Activated effector memory CD4-positive, alpha-beta T cell treated with anti-CD3 and anti-CD28 coated beads, Interleukin-2, amount 50 U/mL, for 16 hours (primary cell): ENCODE measurements around the gene PAX4.

ENCODE experiments used
- DNase-seq: peaks from one replicate; pipeline ENCODE4 v3.0.0-alpha.2; 2020

PAX4 gene

DNA sequence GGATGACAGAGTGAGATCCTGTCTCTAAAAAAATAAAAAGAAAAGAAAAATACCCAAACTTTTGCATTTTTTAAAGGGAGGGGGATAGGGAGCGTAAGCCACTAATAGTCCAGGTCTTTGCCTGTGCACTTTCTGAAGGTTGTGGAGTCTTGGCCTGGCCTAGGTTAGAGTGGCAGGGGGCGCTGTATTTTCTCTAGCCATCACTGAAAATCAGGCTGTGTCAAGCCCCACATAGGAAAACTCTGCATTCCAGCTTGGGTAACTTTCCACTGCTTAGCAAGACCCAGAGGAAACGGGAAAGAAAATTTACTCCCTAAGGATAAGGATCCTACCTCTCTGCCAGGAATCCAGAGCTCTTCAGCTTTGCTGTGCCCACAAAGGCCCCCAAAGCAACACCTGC lies 10.5 kb upstream of the PAX4 start:
- no peak for DNase-seq

DNA sequence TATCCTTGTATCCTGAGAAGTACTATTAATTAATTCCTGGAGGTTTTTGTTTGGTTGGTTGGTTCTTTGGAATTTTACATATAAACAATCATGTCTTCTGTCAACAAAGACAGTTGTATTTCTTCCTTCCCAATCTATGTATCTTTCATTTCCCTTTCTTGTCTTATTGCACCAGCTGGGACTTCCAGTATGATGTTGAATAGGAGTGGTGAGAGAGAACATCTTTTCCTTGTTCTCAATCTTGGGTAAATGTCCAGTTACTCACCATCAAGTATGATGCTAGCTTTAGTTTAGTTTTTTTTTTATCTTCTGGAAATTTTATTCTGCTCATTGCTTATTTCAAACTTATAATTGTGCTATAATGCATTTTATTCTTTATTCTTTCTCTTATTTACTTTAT lies 7.4 kb upstream of the PAX4 start:
- DNase-seq, result no peak

DNA sequence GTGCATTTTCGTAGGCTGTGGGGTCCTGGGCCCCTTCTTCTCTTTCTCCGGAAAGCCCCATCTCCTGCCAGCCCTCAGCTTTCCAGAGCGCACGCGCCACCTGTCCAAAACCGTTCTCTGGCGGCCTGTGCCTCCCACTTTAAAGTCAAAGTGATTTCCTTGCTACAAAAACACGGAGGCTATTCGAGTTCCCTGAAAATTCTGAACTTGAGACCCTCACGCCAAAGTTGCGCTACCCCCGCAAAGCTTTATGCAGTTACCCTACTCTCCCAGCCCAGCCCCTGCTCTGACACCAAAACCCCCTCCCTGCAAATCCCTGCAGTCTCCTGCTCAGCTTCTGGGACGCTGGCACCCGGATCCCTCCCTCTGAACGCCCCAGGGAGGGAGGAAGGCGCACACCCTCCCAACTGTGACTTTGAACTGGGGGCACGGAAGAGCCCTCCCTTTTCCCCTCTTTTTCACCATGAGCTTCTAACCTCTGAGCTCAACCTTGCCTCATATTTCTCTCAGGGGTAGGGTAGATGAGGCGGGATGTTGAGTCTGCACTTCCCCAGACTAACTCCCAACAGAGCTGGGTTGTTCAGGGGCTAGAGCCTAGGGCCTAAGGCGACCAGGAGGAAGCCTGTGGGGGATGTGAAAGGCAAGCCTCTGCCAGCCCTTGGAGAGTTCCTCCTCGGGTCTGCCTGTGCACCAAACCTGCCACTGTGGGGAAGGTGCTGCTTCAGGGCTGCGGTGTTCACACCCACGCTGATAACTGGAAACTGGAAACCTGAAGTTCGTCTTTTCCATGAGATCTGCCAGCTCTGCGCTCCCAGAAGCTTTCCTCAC lies 2.7 kb upstream of the PAX4 start:
- no peak for DNase-seq

DNA sequence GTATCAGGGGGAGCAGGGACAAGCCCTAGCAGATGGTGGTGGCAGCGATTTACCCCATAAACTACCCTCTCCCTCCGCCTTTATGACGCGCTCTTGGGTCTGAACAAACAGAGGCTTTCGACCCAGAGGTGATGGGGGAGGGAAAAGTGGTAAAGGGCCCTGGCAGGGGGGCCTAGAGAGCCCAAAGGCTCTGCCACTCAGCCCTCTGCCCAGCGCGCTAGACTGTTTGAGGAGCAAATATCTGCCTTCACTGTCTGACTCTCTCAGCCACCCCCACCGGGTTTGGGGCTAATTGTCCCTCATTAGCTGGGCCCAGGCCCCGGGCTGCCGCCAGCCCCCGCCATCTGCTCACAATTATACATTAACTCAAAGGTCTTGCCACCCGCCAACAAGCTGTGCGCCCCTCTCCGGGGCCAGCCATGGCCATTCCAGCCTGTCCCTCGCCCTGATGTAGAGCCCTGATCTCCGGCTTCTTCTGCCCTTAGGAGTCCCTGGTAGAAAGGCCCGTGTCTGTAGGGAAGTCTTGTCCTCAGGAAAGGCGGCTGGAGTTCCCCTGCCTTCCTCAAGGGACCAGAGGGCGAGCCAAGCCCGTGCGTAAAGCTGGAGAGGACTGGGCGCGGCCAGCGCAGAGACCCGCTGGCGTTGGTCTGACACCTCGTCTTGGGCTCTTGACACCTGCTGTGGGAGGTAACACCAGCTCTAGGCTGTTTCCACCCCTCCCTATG lies 1.9 kb upstream of the PAX4 start:
- DNase-seq, result no peak

DNA sequence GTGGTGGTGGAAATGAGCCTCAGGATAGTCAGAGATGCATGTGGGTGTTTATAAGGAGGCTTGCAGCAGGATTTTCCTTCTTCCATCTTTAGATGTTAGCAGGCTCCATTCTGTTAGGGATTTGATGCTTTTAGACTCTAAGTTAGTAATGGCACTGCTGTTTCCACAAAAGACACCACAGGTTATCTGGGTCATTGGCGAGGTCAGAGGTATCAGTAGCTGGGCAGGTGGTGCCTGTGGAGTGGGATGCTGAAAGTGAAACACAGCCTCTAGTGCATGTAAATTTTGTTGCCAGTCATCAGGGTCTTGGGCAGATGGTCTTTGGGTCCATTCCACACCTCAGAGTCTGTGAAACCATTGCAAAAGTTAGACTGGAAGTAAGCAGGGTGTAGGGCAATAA lies 833 bp upstream of the PAX4 start:
- DNase-seq, result no peak

DNA sequence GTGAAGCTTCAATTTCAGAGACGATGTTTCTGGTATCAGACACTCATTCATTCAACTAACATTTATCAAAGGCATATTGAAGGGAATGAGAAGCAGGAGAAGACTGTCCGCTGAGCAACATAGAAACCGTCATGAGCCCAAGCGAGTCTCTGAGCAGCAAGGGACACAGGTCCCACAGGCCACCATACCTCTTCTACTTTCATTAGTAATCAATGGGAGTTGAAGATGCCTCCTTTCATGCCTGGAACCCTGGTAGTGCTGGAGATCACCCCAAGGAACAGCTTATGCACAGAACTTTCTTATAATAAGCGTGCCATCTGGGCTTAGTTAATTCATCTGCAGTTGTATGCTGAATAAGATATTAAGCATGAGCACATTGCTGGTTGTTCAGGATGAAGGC lies 1.2 kb downstream of the PAX4 start:
- no peak for DNase-seq

DNA sequence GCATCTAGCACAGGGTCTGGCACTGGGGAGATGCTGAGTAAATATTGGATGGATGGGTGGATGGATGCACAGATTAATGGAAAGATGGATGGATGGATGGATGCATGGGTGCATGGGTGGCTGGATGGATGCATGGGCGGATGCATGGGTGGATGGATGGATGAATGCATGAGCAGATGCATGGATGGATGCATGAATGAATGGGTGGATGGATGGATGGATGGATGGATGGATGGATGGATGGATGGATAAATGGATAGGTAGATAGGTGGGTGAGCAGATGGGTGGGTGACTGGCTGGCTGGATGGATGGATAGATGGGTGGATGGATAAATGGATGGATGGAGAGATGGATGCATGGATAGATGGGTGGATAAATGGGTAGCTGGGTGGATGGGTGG lies 5.7 kb downstream of the PAX4 start:
- no peak for DNase-seq

DNA sequence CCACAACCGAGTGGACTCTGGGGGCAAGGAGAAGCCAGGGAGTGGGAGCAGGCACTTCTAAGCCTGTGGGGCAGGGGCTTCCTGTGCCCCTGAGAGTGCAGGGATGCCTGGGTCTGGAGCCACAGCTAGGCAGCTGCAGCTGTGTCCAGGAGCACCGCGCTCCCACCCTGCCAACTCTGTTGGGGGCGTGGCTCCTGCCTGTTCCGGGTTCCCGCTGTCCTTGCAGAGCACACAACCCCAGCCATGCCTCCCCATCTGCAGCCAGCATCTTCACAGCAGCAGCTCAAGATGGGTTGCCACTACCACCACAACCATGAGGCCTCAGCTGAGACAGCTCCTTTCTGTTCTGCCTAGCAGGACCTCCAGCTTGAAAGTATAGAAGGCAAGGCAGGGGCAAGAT lies 8.6 kb downstream of the PAX4 start:
- no peak for DNase-seq

DNA sequence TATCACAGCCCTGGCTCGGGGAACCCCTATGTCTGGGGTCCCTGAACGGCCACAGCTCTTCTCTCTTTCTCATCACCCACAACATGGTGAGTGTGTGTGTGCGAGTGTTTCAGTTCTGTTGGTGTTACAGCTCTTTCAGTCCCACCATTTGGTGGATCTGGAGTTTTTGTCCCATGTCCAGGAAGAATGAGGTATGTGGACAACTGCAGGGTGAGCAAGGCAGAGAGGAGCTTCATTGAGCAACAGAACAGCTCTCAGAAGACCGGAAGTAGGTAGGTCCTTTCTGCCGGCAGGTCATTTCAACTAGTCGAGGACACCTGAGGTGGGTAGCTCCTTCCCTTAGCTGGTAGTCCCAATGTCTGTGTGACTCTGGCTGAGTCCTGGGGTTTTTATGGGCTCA lies 9.5 kb downstream of the PAX4 start:
- no peak for DNase-seq

DNA sequence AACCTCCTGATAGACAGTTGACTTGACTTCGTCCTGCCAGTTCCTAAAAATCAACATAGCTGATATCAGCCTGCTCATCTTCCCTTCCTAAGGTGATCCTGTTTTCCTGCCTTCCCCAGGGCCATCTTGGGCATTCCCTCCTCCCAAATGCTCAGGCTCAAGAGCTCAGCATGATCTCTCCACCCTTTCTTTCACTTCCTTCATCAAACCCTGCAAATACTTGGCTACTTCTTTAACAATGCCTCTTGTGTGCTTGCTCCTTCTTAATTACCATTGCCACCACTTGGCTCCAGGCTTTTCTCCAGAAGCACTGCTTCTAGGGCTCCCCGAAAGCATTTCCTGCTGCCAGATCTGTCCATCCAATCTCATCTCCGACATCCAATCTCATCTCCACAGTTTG lies 17.1 kb downstream of the PAX4 start:
- DNase-seq, result no peak

DNA sequence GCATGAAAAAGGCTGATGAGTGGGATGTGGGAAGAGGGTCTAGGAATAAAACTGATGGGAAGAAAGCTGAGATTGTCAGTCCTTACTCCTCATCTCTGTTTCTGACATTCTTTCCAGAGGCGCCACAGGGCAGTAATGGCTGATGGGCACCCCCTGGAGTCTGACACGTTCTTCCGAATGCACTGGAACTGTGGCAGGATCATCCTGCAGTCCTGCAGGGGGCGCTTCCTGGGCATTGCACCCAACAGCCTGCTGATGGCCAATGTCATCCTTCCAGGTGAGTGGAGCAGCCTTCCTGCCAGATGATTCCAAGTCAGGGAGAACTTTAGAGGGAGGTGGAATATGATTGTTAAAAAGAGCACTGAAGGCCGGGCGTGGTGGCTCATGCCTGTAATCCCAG lies 19.6 kb downstream of the PAX4 start:
- no peak for DNase-seq

DNA sequence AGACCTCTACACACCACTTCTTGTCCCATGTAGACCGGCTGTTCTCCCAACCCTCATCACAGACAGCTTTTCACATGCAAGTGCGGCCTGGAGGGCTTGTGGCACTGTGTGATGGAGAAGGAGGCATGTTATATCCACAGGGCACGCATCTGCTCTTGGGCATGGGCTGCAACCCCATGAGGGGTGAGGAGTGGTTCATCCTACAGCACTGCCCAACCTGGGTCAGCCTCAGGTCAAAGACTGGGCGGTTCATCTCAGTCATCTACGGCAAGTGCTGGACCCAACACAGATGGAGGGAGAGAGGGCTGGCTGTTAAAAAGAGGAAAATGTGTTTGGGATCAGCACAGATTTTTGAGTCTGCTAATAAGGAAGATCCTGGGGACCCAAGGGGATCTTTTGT lies 22.2 kb downstream of the PAX4 start:
- no peak for DNase-seq

DNA sequence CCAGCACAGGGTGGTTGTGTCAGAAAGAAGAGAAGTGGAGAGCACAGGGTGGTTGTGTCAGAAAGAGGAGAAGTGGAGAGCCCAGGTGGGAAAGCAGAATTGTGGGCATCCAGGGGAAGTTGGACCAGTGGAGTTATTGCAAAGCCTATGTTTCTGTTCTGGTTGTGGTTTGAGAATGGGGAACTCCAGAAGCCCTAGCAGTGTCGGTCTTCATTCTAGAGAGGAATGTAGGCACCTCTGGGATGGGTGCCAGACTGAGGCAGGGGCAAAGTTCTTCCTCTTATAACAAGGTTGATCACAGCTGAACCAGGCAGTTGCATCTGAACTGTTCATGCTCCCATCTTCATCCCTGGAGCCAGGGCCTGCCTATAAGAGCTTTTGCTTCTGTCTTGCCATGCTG lies 23.5 kb downstream of the PAX4 start:
- DNase-seq, result no peak

DNA sequence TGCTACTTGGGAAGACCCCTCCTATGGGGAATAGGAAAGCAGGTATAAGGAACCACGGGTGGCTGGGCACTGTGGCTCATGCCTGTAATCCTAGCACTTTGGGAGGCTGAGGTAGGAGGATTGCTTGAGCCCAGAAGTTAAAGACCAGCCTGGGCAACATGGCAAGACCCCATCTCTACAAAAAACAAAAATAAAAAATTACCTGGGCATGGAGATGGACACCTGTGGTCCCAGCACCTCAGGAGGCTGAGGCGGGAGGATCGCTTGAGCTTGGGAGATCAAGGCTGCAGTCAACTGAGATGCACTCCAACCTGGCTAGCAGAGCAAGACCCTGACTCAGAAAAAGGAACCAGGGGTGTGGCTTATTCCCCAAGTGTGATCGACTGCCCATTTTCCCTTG lies 25.4 kb downstream of the PAX4 start:
- DNase-seq, result no peak

DNA sequence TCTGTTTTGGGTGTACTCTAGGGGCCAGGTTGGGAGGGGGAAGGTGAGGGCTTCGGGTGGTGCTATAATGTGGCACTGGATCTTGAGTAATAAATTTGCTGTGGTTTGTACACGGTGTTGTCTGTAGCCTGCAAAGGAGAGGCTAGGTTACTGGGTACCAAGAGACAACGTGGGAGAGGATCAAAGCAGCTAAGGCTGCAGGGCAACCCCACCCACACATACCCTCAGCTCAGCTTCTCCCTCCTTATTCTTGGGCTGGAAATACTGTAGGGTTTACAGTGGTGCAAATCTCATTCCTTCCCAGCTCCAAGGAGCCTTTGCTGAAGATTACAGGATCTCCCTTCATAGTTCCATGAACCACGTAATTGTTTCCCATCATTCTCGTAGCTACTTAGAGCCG lies 26.4 kb downstream of the PAX4 start:
- DNase-seq, result no peak

DNA sequence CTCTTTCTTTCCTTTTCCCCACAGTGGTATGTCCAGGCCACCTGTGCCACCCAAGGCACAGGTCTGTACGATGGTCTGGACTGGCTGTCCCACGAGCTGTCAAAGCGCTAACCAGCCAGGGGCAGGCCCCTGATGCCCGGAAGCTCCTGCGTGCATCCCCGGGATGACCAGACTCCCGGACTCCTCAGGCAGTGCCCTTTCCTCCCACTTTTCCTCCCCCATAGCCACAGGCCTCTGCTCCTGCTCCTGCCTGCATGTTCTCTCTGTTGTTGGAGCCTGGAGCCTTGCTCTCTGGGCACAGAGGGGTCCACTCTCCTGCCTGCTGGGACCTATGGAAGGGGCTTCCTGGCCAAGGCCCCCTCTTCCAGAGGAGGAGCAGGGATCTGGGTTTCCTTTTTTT lies 26.8 kb downstream of the PAX4 start:
- DNase-seq, result no peak

DNA sequence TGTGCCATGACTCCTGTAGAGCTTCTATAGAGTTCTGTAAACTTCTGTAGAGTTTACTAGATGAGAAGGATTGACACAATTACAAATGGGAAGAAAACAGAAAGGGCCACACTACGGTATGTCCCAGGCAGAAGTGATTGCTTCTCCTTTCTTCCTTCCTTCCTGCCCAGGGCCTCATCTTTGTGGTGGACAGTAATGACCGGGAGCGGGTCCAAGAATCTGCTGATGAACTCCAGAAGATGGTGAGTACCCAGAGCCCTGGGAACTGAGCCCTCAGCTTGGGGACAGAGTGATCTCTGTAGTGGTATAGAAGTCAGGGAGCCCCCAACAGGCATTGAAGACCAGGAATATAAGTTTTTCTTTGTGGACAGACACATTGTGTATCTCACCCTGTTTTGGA lies 28.0 kb downstream of the PAX4 start:
- DNase-seq, result no peak

DNA sequence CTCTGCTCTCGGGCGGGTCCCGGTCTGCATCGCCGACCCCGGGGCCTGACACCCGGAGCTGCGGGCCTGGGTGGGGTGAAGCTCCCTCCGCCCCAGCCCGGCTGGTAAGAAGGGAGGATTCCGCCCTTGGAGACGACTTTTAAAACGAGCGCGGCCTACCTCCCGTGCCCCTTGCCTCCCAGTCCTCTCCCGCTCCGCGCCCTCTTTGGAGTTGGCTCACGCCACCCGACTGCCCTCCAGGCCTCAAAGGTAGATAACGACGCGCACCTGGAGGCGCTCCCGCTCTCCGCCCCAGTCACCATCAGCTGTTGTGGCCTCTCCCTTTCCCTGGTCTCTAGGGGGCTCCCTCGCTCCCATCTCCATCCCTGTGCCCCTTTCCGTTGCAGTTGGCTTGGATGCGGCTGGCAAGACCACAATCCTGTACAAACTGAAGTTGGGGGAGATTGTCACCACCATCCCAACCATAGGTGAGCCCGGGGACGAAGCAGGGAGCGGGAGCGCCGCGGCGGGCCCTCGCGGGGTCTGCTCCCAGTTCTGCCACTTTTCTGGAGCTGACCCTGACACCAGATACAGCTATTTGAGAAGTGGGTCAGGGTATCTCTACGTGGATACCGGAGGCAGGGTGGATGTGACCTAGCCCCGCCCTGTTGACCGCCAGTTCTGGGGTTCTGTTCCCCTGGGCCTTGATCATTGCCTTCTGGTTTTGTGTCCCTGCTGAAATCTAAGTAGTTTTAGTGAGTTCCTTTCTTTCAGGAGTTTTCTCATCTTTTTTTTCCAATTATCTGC lies 29.1 kb downstream of the PAX4 start:
- DNase-seq, result peak; percentile 78

DNA sequence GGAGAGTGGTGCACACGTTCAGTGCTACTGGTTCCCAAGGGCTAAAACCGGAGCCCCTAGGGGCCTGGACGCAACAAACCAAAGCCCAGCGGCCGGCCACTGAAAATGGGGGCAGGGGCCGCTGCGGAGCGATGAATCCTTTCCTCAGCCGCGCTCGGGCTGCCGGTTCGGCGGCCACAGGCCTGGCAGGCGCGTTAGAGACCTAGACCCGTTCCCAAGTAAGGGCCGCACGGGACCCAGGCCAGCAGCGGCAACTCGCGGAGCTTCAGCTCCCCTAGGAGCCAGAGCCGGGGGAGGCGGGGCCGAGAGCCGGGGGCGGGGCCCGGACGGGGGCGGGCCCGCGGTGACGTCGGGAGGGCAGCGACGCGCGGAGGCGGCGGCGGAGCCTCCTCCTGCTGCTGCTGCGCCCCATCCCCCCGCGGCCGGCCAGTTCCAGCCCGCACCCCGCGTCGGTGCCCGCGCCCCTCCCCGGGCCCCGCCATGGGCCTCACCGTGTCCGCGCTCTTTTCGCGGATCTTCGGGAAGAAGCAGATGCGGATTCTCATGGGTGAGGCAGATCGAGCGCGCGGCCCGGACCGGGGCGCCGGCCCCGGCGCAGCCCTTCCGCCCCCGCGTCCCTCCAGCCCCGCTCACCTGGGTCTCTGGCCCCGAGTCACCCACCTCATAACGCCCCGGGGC lies 29.8 kb downstream of the PAX4 start, which contains the start of gene ARF5:
TSS of gene ARF5 (plus strand) at position 393 of the 678 bp plus-strand sequence. CDS start at position 481, 88 bp downstream.
- peak; percentile 96 for DNase-seq

DNA sequence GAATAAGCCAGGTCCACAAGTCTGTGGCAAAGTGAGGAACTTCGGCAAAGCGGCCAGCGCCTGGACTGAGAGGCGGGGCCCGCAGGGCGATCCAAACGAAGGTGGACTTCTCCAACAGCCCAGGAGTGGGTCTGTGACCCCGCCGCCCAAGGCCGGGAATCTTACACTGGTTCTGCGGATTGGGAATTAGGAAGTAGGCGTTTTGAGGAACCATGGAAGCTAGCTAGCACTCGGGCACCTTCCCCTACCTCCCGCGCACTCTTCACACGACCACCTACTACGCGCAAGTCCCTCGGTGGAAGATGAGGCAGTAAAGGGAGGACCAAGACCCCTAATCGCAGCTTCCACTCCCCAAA lies 30.3 kb downstream of the PAX4 start:
- no peak for DNase-seq

DNA sequence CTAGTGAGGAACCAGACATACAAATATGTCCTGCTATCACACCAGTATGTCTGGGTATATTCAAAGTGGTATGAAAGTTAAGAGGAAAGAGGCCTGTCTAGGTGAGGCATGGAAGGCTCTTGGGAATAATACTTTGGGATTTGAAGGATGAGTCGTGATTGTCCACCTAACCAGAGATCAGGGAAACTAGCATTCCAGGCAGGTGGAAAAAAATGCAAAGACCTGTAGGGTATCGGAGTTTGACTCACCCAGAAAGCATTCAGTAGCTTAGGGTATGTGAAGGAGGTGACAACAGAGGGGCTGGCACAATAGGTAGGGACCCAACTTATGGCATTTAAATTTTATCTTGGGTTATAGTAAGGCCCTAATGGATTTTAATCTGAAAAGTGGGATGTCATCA lies 31.6 kb downstream of the PAX4 start:
- DNase-seq, result no peak

DNA sequence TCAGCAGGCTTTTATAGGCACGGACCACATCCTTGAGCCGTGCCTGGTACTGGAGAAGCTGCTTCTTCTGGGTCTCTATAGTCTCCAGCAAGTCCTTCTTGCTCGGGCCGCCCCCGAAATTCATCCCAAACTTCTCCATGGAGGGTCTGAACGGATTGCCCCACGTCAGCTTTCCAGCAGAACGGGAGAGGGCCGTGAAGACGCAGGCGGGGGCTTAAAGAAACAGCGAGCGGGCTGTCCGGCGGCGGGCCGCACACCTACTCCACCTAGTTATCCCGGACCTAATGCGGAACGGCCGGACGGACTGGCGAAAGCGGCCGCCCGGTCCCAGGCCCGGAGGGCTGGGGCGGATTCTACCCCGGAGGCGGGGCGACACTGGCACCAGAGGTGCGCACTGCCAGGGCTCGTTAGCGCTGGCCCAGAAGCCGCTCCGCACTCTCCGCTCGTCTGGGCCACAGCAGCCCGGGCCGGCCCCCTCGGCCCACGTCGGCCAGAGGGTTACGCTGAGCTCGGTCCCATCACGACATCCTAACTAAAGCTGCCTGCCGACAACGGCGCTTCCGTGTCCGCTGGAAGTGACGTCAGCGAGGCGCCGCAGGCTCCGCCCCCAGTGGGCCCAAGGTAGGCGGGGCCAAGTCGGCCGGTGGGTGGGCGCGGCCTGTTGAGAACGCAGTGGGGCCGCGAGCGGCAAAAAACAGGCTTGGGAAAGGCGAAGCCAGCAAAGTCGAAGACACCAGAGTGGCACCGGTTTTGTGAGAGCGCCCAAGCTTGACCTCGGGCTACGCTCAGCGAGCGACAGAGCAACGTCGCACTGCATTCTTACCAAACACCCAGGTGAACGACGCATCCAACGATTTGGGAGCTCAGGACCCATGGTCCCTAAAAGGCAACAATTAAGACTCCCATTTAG lies 32.6 kb downstream of the PAX4 start, which contains the start of gene GCC1:
TSS of gene GCC1 (minus strand) at position 553 of the 910 bp plus-strand sequence. CDS start at position 139, 414 bp downstream.
- peak; percentile 98 for DNase-seq
